Natural killer cell (primary cell): ENCODE measurements around the gene IL17B. TPM values are rescaled to one million over a fixed set of nuclear protein-coding genes. Genes with fewer than 3 reads are reported as not detected.

ENCODE experiments used
- ATAC-seq, 3 donors: fragments of 150-1000 bp in 2 of 3; fragments of 200-7000 bp in 1 of 3; cut with Tn5 transposase; 1 replicate in 1 of 3; 2 replicates in 2 of 3; pipeline ENCODE4 v1.10.0; 2021; ENCODE audit warnings: mild to moderate bottlenecking in 2 of 3, moderate library complexity in 2 of 3
- DNase-seq, 2 donors: peaks; one replicate each; pipeline versions ENCODE4 v3.0.0 to v3.0.0-alpha.2; 2013 to 2021; ENCODE audit warnings: mixed read lengths in 1 of 2
- H3K27ac ChIP-seq: one replicate; pipeline ENCODE4 v1.5.1; 2013; ENCODE audit warnings: mild to moderate bottlenecking, low read length
- H3K27me3 ChIP-seq: one replicate; pipeline ENCODE4 v1.6.1; 2013; ENCODE audit warnings: low read length; ENCODE audit not compliant: control insufficient read depth, insufficient read depth
- H3K36me3 ChIP-seq: one replicate; pipeline ENCODE4 v1.6.1; 2013; ENCODE audit warnings: low read length; ENCODE audit not compliant: control insufficient read depth, insufficient read depth
- H3K4me1 ChIP-seq: one replicate; pipeline ENCODE4 v1.6.1; 2013; ENCODE audit warnings: low read length; ENCODE audit not compliant: control insufficient read depth, insufficient read depth
- H3K4me3 ChIP-seq: one replicate; pipeline ENCODE4 v1.5.1; 2013; ENCODE audit warnings: low read length
- H3K9me3 ChIP-seq: one replicate; pipeline ENCODE4 v1.6.1; 2013; ENCODE audit warnings: low read length; ENCODE audit not compliant: control insufficient read depth, insufficient read depth
- H3K27ac Mint-ChIP-seq, 2 donors: one replicate each; pipeline ENCODE4 v1.8.0; 2022; ENCODE audit warnings: mild to moderate bottlenecking in 2 of 2, mixed read lengths in 2 of 2, moderate library complexity in 1 of 2
- H3K27me3 Mint-ChIP-seq, 2 donors: one replicate each; pipeline ENCODE4 v1.8.0; 2022; ENCODE audit warnings: low read depth in 2 of 2, mixed read lengths in 2 of 2
- H3K36me3 Mint-ChIP-seq: one replicate; pipeline ENCODE4 v1.8.0; 2022; ENCODE audit warnings: mixed read lengths
- H3K4me1 Mint-ChIP-seq, 2 donors: one replicate each; pipeline ENCODE4 v1.8.0; 2022; ENCODE audit warnings: mixed read lengths in 2 of 2
- H3K4me3 Mint-ChIP-seq: one replicate; pipeline ENCODE4 v1.8.0; 2022; ENCODE audit warnings: mild to moderate bottlenecking, moderate library complexity, mixed read lengths
- H3K9me3 Mint-ChIP-seq, 2 donors: one replicate each; pipeline ENCODE4 v1.8.0; 2022; ENCODE audit warnings: mixed read lengths in 2 of 2
- WGBS: methylation state at CpG from one replicate; pipeline ENCODE4 v1.1.7; 2013; ENCODE audit warnings: missing lambda C conversion rate; ENCODE audit not compliant: insufficient coverage; 5-methylcytosine and 5-hydroxymethylcytosine counted together
- intact Hi-C: fragments of 100-400 bp; cut with micrococcal nuclease; formaldehyde crosslinking; loops from one replicate; pipeline ENCODE4 v1.14.2; 2022
- total RNA-seq, 4 donors: library from RNA; stranded (reverse); fragments of 120-200 nt in 1 of 4; gene quantifications; one replicate each; pipeline versions ENCODE4 v1.2.3 to v1.2.4, GENCODE V29; 2013 to 2022
- TF ChIP-seq, protein P1 (sequence below): fragments of 200-600 bp; IDR thresholded peaks from one replicate; pipeline ENCODE4 v1.8.0; 2022; ENCODE audit warnings: antibody characterized with exemption

IL17B gene
- total RNA-seq, 3 donors from 2014 or later (not counting 1 experiment from before 2014, with no cell fraction given), result not detected

DNA sequence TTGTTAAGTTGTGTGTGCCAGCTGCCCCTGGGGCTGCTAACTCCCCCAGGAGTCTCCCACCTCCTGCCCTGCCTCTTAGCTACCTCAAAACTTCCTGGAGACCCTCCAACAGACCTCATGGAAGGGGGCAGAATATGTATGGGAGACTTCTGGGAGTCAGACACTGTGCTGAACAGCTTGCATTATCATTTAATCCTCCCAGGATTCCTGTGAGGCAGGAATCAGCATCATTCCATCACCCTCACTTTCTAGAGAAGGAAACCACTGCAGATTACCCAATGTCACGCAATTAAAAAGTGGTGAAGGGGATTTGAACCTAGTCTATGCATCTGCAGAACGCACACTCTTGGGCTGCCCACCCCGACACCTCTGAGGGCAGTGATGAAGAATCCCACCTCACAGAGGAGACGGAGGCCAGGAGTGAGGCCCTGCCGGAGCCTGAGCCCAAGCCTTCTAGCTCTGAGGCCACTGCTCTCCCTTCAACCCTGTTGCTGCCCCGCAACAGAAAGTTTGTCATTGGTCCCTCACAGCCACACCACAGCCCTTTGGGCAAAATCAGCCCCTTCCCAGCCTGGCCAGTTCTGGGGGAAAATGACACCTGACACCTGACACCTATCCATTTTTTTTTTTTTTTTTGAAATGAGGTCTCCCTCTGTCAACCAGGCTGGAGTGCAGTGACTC, 30.3 kb upstream of the IL17B start:
- no peak for DNase-seq
- peaks cover 0 to 3% of the 10 kb centered on the region in 2 donors for H3K27me3 Mint-ChIP-seq
- no peaks in the 10 kb centered on the region for H3K36me3 Mint-ChIP-seq
- no peaks in the 10 kb centered on the region for H3K9me3 ChIP-seq
- no peaks in the 10 kb centered on the region for H3K4me1 Mint-ChIP-seq
- no peaks in the 10 kb centered on the region for H3K9me3 Mint-ChIP-seq
- no peaks in the 10 kb centered on the region for H3K4me1 ChIP-seq
- TF ChIP-seq, protein P1, sequence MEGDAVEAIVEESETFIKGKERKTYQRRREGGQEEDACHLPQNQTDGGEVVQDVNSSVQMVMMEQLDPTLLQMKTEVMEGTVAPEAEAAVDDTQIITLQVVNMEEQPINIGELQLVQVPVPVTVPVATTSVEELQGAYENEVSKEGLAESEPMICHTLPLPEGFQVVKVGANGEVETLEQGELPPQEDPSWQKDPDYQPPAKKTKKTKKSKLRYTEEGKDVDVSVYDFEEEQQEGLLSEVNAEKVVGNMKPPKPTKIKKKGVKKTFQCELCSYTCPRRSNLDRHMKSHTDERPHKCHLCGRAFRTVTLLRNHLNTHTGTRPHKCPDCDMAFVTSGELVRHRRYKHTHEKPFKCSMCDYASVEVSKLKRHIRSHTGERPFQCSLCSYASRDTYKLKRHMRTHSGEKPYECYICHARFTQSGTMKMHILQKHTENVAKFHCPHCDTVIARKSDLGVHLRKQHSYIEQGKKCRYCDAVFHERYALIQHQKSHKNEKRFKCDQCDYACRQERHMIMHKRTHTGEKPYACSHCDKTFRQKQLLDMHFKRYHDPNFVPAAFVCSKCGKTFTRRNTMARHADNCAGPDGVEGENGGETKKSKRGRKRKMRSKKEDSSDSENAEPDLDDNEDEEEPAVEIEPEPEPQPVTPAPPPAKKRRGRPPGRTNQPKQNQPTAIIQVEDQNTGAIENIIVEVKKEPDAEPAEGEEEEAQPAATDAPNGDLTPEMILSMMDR, result no peak
- H3K27ac Mint-ChIP-seq, result no peak overlapping the region
- WGBS, result 92% methylated on average over 6 of the region's 6 CpGs
- no peaks in the 10 kb centered on the region for H3K27me3 ChIP-seq
- no peaks in the 10 kb centered on the region for H3K36me3 ChIP-seq
- intact Hi-C loops, result no loop called here
- H3K27ac ChIP-seq, result no peak overlapping the region
- no peak overlapping the region for H3K4me3 Mint-ChIP-seq
- no peak for ATAC-seq
- no peak overlapping the region for H3K4me3 ChIP-seq

DNA sequence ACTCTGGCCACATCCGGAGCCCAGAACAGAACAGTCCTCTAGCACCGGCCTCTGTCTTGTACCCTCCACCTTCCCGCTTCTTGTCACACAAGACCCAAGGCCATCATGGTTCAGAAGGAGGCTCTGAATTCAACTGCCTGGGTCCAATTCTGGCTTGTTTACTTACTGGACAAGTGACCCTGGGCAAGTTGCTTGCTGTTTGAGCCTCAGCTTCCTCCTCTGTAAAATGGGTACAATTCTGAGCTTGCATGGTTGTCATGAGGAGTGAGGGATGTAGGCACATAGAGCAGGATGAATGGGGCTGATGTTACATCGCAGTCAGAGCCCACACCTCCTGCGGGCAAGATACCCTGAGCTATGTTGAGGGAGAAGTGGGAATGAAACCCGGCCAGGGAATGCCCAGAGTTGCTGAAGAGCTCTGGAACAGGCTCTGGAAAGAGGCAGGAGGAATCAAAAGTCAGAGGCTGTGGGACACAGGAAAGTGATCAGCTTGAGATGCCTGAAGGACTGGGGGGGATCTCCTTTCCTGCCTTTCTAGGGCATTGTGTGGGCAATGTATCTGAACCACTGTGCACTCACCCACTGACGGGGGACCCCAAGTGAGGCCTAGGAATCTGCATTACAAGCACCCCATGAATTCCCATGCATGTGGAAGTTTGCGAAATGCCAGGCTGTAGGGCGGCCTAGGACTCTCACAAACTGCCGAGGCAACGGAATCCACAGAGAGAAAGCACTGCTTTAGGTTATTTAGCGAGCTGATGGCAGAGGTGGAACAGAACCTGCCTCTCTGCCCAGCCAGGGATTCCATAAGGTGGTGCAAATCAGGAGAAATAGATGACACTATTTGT, 29.4 kb upstream of the IL17B start:
- peaks cover 3 to 6% of the 10 kb centered on the region in 2 donors for H3K27me3 Mint-ChIP-seq
- H3K9me3 Mint-ChIP-seq, result no peaks in the 10 kb centered on the region
- Histone ChIP-seq H3K27ac (no peak overlapping the region), H3K4me3 (no peak overlapping the region), H3K27me3 (no peaks in the 10 kb centered on the region), H3K9me3 (no peaks in the 10 kb centered on the region), H3K4me1 (no peaks in the 10 kb centered on the region), H3K36me3 (no peaks in the 10 kb centered on the region)
- TF ChIP-seq, protein P1, result no peak
- DNase-seq (no peak), ATAC-seq (no peak)
- no peaks in the 10 kb centered on the region for H3K4me1 Mint-ChIP-seq
- WGBS, result 93% methylated on average over 12 of the region's 12 CpGs
- H3K36me3 Mint-ChIP-seq, result no peaks in the 10 kb centered on the region
- H3K4me3 Mint-ChIP-seq, result no peak overlapping the region
- intact Hi-C loops, result no loop called here
- no peak overlapping the region for H3K27ac Mint-ChIP-seq

DNA sequence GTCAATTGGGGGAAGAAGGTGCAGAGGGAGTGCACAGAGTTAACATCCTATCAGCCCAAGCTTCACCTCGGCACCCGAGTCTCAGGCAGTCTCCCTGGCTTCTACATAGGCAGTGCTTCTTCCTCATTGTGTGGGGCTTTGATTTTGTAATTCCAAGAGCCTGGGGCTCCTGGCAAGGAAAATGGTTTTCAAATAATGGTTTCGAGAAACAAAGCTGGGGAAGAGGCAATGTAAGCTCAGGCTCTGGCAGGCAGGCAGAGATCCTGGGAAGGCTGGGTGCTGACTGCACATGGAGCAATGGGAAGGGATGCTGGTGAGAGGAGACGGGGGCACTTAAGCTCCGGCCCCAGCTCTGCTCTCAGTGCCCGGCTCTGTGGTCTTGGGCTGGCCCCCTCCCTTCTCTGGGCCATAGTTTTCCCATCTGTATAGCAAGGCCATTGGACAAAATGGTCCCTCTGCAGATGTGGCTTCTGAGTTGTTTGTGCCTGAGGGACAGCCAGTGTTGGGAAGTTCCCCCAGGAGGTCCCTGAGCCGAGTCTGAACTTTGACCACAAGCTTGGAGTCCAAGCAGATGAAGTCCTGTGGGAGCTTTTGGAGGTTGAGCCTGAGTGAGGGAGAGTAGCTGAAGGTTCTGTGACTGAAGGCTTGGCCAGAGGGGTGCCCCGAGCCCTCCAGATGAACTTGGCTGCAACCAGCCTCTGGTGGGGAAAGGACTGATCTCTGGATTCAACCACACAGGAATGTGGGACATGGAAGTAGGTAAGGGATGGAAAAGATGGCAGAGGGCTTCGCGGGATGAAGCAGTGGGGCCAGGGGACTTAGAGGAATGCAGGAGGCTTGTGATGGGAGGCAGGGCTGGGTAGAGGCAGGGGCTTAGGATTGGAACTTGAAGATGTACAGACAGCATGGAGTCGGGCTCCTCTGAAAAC, 28.5 kb upstream of the IL17B start:
- H3K9me3 ChIP-seq, result no peaks in the 10 kb centered on the region
- peaks cover 3 to 6% of the 10 kb centered on the region in 2 donors for H3K27me3 Mint-ChIP-seq
- H3K27ac Mint-ChIP-seq, result no peak overlapping the region
- TF ChIP-seq, protein P1, result no peak
- no peaks in the 10 kb centered on the region for H3K36me3 ChIP-seq
- H3K9me3 Mint-ChIP-seq, result no peaks in the 10 kb centered on the region
- 89% methylated on average over 11 of the region's 11 CpGs for WGBS
- DNase-seq (no peak), ATAC-seq (no peak)
- no peaks in the 10 kb centered on the region for H3K27me3 ChIP-seq
- no peak overlapping the region for H3K27ac ChIP-seq
- no peaks in the 10 kb centered on the region for H3K36me3 Mint-ChIP-seq
- no peaks in the 10 kb centered on the region for H3K4me1 Mint-ChIP-seq
- no peaks in the 10 kb centered on the region for H3K4me1 ChIP-seq
- H3K4me3 ChIP-seq, result no peak overlapping the region
- H3K4me3 Mint-ChIP-seq, result no peak overlapping the region
- intact Hi-C loops, result no loop called here
